ENCODE data around the gene GNA12. TPM values are rescaled to one million over a fixed set of nuclear protein-coding genes. Genes with fewer than 3 reads are reported as not detected.
A peak's percentile ranks its signal among the peaks of the same experiment; 100 is the strongest.

GNA12 gene
- total RNA-seq, 1 donor from 2014 or later: 67.2 TPM

DNA sequence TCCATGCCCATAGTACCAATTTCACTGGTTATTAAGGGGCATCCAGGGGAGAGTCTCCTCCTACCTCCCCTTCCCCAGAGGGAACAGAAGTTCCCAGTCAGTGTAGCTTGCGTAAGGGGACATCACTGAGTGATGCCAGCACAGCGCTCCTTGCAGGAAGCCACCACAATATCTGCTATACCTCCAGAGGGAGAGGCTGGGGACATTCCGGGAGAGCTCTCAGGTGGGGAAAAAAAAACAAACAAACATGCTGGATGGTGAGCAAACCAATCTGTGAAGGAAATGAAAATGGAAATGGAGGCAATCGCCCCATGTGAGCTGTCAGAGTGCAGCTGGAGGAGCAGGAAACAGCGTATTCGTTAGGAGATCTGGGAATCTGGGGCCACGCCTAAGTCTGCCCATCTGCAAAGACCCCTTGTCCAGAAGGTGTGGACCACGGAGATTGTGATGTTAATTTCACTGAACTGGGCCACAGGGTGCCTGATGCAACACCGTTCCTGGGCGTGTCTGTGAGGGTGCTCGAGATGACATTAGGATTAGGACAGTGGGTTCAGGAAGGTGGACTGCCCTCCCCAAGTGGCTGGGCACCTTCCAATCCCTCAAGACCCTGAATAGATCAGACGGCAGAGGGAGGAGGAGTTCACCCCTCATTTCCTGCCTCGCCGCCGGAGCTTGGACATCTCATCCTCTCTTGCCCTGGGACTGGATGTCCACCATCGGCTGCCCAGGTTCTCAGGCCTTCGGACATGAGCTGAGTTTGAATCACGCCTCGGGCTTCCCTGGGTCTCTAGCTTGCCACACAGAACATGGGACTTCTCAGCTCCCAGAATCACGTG, 30.5 kb downstream of the GNA12 start:
- no peaks in the 10 kb centered on the region for H3K27me3 ChIP-seq (ENCODE audit: insufficient read depth, low read length)
- FAIRE-seq (no peak), DNase-seq (ENCODE audit: low read depth) (no peak)
- no peak overlapping the region for H3K4me3 Mint-ChIP-seq (ENCODE audit: unreplicated experiment)
- H4K20me1 ChIP-seq (ENCODE audit: insufficient read depth, low read length): peaks cover 51% of the 10 kb centered on the region
- no peak overlapping the region for H3K27ac ChIP-seq (ENCODE audit: low read depth, low read length)
- peak overlapping the region; percentile 41 for H3K27ac Mint-ChIP-seq (ENCODE audit: unreplicated experiment)
- no peaks in the 10 kb centered on the region for H3K9me3 Mint-ChIP-seq (ENCODE audit: unreplicated experiment)
- H3K36me3 Mint-ChIP-seq (ENCODE audit: low read depth, unreplicated experiment): peaks cover 25% of the 10 kb centered on the region
- no peaks in the 10 kb centered on the region for H3K36me3 ChIP-seq (ENCODE audit: insufficient read depth, low read length)
- H3K27me3 Mint-ChIP-seq (ENCODE audit: low read depth, unreplicated experiment): no peaks in the 10 kb centered on the region
- H3K4me2 ChIP-seq (ENCODE audit: low read length): no peak overlapping the region
- peaks cover 93% of the 10 kb centered on the region for H3K79me2 ChIP-seq (ENCODE audit: insufficient read depth, low read length)
- H3K4me1 Mint-ChIP-seq (ENCODE audit: low read depth, unreplicated experiment): peaks cover 33% of the 10 kb centered on the region
- H3K9me3 ChIP-seq (ENCODE audit: insufficient read depth, low read depth, low read length): no peaks in the 10 kb centered on the region
- peaks cover 26% of the 10 kb centered on the region for H3K4me1 ChIP-seq (ENCODE audit: insufficient read depth, low read length)
- no peak overlapping the region for H3K9ac ChIP-seq (ENCODE audit: low read length)
- no peak for TF ChIP-seq EZH2 (IDR thresholded peaks at IDR 0.05; ENCODE audit: insufficient read depth, low read length)
- no peak for TF ChIP-seq CTCF (IDR thresholded peaks at IDR 0.05; ENCODE audit: insufficient read depth, low read depth, low read length)
- H3K4me3 ChIP-seq (ENCODE audit: insufficient read depth, low read depth, low read length): no peak overlapping the region
- no peak overlapping the region for H2AFZ ChIP-seq (ENCODE audit: low read depth, low read length)

DNA sequence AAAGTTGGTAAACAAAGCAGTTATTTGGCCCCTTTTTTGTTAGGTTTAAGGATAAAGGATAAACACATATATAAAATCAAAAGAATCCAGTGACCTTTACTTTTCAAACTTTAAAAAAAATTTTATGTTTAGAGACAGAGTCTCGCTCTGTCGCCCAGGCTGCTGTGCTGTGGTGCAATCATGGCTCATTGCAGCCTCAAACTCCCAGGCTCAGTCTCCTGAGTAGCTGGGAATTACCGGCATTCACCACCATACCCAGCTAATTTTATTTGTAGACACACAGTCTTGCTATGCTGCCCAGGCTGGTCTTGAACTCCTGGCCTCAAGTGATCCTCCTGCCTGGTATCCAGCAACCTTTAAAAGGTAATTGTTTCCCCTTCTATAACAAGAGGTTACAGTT, 31.3 kb downstream of the GNA12 start:
- no peak overlapping the region for H2AFZ ChIP-seq (ENCODE audit: low read depth, low read length)
- H3K9me3 Mint-ChIP-seq (ENCODE audit: unreplicated experiment): no peaks in the 10 kb centered on the region
- TF ChIP-seq EZH2 (IDR thresholded peaks at IDR 0.05; ENCODE audit: insufficient read depth, low read length) (no peak), CTCF (IDR thresholded peaks at IDR 0.05; ENCODE audit: insufficient read depth, low read depth, low read length) (no peak)
- DNase-seq (ENCODE audit: low read depth): no peak
- no peaks in the 10 kb centered on the region for H3K9me3 ChIP-seq (ENCODE audit: insufficient read depth, low read depth, low read length)
- no peak overlapping the region for H3K4me3 Mint-ChIP-seq (ENCODE audit: unreplicated experiment)
- no peak for FAIRE-seq
- H3K27ac ChIP-seq (ENCODE audit: low read depth, low read length): no peak overlapping the region
- no peak overlapping the region for H3K4me2 ChIP-seq (ENCODE audit: low read length)
- H3K79me2 ChIP-seq (ENCODE audit: insufficient read depth, low read length): peaks cover 93% of the 10 kb centered on the region
- peaks cover 26% of the 10 kb centered on the region for H3K4me1 ChIP-seq (ENCODE audit: insufficient read depth, low read length)
- no peaks in the 10 kb centered on the region for H3K27me3 Mint-ChIP-seq (ENCODE audit: low read depth, unreplicated experiment)
- H3K27ac Mint-ChIP-seq (ENCODE audit: unreplicated experiment): no peak overlapping the region
- peaks cover 33% of the 10 kb centered on the region for H3K4me1 Mint-ChIP-seq (ENCODE audit: low read depth, unreplicated experiment)
- H3K9ac ChIP-seq (ENCODE audit: low read length): no peak overlapping the region
- H4K20me1 ChIP-seq (ENCODE audit: insufficient read depth, low read length): peaks cover 56% of the 10 kb centered on the region
- H3K36me3 Mint-ChIP-seq (ENCODE audit: low read depth, unreplicated experiment): peaks cover 25% of the 10 kb centered on the region
- no peaks in the 10 kb centered on the region for H3K36me3 ChIP-seq (ENCODE audit: insufficient read depth, low read length)
- no peaks in the 10 kb centered on the region for H3K27me3 ChIP-seq (ENCODE audit: insufficient read depth, low read length)
- no peak overlapping the region for H3K4me3 ChIP-seq (ENCODE audit: insufficient read depth, low read depth, low read length)

GRCh38 chr7:2812114-2812487, 32.0 kb downstream of the GNA12 start:
- H3K36me3 ChIP-seq (ENCODE audit: insufficient read depth, low read length): no peaks in the 10 kb centered on the region
- DNase-seq (ENCODE audit: low read depth) (peak; percentile 68), FAIRE-seq (no peak)
- TF ChIP-seq CTCF (IDR thresholded peaks at IDR 0.05; ENCODE audit: insufficient read depth, low read depth, low read length): no peak
- no peak for TF ChIP-seq EZH2 (IDR thresholded peaks at IDR 0.05; ENCODE audit: insufficient read depth, low read length)
- H3K27me3 Mint-ChIP-seq (ENCODE audit: low read depth, unreplicated experiment): no peaks in the 10 kb centered on the region
- H3K9ac ChIP-seq (ENCODE audit: low read length): peak overlapping the region; percentile 58
- H4K20me1 ChIP-seq (ENCODE audit: insufficient read depth, low read length): peaks cover 56% of the 10 kb centered on the region
- peaks cover 25% of the 10 kb centered on the region for H3K36me3 Mint-ChIP-seq (ENCODE audit: low read depth, unreplicated experiment)
- H3K27me3 ChIP-seq (ENCODE audit: insufficient read depth, low read length): no peaks in the 10 kb centered on the region
- peak overlapping the region; percentile 76 for H3K4me2 ChIP-seq (ENCODE audit: low read length)
- H3K4me3 ChIP-seq (ENCODE audit: insufficient read depth, low read depth, low read length): peak overlapping the region; percentile 23
- peak overlapping the region; percentile 26 for H3K27ac ChIP-seq (ENCODE audit: low read depth, low read length)
- H3K9me3 ChIP-seq (ENCODE audit: insufficient read depth, low read depth, low read length): no peaks in the 10 kb centered on the region
- H2AFZ ChIP-seq (ENCODE audit: low read depth, low read length): no peak overlapping the region
- no peak overlapping the region for H3K27ac Mint-ChIP-seq (ENCODE audit: unreplicated experiment)
- H3K4me1 Mint-ChIP-seq (ENCODE audit: low read depth, unreplicated experiment): peaks cover 29% of the 10 kb centered on the region
- H3K4me3 Mint-ChIP-seq (ENCODE audit: unreplicated experiment): no peak overlapping the region
- H3K79me2 ChIP-seq (ENCODE audit: insufficient read depth, low read length): peaks cover 93% of the 10 kb centered on the region
- peaks cover 26% of the 10 kb centered on the region for H3K4me1 ChIP-seq (ENCODE audit: insufficient read depth, low read length)
- H3K9me3 Mint-ChIP-seq (ENCODE audit: unreplicated experiment): no peaks in the 10 kb centered on the region
